Suppressor macrophage (primary cell): ENCODE results near the gene IRF4.
A peak's percentile ranks its signal among the peaks of the same experiment; 100 is the strongest.

Experiments
- DNase-seq, 4 experiments: peaks; one replicate each; pipeline ENCODE4 v3.0.0-alpha.2; 2020 to 2022

The IRF4 gene

DNA sequence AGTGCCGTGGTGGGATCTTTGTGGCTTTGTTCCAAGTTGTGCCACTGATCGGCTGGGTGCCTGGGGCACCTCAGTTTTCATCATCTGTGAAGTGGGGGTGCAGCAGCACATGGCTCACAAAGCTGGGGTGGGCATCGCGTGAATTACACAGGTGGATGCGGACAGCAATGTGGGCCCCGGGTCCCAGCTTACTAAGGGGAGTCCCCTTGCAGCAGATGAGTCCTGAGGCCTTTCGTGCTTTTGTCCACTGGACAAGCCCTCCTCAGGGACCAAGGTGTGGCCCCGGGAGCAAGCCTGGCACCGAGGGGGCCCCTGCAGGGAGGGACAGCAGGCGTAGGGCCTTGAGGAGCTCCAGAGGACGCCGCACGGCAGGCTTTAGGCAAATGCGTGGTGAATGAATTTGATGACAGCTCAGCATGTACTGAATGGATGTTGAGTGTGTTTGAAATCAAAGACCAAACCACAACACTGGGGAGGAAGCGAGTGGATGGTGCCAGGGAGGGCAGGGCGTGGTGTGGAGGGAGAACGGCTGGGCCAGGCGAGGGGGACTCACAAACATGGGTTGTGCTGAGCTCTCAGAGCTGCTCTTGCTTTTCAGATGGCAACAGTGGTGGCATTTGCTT lies 53.2 kb downstream of the IRF4 start:
- no peak for DNase-seq

DNA sequence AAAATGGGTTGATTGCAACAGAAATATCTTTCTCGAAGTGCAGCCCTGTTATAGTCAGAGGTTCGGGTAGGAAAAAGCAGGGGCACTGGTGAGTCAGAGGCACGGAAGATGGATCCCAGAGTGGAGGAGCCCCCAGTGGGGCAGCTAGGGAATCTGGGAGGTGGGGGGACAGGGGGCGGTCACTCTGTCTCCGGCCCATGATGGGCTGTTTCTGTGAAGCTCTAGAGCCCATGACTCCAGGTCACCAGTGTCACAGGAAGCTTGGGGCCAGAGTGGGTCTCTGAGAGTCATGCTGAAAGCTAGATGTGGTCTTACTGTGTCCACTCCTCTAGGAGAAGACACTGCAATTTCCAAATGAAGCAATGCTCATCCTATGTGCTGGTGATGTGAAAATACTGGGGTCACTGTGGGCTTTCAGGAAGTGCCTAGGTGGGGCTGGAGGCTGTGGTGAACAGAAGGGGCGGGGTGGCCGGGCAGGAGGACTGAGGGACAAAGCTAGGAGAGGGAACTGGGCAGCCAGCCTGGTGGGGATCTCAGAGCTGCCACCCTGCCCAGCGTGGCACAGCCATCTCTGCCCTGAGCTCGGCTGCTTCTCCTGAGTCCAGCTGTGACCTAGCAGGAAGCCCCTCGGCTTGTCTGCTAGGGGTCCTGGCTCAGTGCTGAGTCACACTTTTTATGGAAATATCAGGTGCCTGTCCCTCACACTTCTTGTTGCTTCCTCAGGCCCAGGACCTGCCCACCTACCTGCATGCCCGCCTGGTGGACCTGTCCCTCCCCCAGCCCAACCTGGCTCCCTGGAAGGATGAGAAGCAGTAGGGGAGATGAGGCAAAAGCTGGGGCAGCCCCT lies 54.2 kb downstream of the IRF4 start:
- no peak for DNase-seq

DNA sequence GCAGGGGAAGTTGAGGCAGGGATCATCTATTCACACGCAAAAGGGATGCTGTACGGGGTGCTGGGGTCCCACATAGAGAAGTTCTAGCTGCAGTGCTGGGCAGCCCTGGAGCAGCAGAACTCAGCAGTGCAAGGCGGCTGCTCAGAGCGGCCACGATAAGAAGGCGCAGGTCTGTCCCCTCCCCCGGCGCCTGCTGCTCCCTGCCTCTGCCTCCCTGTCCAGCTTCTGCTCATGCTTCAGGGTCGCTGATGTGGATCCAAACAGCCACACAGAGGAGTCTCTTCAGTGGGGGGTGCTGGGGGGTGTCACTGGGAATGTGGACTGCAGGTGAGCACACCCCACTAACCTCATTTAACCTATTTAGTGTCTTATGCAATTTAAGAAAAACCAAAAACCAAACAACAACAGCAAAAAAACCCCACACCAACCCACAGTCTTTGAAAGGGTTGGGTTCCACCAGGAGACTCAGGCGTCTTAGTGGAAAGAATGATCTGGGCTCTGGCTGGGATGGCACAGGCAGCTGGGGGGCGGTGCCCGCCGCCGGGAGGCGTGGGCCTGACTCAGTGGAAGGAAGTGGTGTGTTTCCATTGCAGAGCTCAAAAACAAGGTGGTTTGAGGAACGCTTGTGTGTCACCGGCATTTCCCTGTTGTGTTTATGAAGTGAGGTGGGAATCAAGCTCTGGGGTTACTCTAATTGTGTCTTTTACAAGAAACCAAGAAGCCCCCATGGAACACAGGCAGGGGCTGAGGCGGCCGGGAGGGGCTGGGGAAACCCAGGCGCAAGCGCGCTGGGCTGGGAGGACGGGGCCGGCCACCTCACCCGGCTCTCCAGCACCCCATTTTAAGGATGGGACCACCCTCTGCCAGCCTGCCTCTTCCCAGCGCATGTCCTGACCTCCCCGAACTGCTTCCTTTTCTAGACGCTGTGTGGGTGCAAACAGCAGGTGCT lies 55.1 kb downstream of the IRF4 start:
- peak in 1 of 4 experiments; percentile 8 for DNase-seq

DNA sequence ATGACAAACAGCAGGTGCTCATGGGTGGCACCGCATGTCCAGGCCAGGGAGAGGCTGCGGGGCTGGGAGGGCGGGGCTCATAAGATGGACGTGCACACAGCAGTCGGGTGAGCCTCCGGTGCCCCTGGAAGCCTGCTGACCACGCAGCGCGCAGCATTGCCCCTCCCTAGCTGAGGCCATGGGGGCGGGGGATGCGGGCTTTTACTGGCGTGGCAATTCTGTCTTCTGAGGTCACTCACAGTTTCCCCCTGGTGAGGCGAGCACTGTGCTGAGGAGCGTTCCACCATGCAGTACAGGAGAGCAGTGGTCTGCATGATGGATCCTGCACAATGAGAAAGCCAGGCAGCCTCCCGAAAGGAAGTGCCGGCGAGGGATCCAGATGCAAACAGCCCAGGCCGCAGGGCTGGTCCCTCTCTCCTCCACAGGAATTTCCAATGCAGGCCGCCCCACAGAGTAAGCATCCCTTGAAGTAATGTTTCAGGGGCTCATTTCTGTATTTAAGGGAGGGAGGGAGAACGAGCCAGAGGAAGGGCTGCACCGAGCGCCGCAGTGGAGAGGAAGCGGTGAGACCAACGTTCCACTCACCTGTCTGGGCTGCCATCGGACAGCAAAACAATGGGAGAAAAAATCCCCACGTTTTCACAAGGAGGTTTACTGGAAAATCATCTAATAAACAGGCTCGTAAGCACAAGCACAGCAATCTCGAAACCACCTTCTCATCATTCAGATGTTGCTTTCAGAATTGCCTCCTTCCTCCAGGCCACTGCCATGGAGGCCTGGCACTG lies 56.0 kb downstream of the IRF4 start:
- DNase-seq = no peak

DNA sequence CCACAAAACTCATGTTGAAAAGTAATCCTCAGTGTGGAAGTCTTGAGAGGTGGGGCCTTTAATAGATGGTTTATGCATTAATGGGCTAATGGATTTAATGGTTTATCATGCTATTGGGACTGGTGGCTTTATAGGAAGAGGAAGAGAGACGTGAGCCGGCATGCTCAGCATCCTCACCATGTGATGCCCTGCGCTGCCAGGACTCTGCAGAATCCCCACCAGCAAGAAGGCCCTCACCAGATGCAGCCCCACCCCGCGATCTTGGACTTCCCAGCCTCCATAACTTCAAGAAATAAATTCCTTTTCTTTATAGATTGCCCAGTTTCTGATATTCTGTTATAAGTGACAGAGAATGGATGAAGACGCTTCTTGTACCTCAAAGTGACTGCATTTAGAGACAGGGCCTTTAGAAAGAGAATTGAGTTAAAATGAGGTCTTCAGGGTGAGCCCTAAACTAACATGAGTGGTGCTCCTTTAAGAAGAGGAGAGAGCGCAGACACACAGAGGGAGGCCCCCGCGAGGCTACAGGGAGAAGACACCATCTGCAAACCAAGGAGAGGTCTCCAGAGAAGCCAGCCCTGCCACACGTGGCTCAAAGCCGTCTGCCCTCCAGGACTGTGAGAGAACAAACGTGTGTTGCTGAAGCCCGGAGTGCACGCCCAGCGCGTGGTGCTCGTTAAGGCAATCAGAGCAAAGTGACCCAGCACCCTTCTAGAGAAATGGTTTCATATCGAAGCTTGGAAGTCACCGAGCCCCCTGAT lies 56.9 kb downstream of the IRF4 start:
- no peak for DNase-seq

DNA sequence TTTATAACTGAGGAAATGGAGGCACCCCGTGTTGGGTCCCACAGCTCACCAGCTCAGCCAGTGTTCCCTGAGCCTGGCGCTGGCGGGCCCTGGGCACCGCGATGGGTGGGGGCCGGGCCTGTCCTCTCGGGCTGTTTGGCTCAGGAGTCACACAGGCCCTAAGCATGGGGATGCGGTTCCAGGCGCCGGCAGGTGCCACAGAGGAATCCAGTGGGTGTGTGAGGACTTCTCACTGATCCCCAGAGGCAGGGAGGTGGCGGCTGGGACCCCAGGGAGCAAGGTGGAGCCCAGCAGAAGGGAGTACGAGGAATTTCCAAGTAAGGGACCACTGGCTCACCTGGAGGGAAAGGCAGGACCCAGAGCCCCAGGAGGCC lies 57.5 kb downstream of the IRF4 start:
- DNase-seq = no peak

DNA sequence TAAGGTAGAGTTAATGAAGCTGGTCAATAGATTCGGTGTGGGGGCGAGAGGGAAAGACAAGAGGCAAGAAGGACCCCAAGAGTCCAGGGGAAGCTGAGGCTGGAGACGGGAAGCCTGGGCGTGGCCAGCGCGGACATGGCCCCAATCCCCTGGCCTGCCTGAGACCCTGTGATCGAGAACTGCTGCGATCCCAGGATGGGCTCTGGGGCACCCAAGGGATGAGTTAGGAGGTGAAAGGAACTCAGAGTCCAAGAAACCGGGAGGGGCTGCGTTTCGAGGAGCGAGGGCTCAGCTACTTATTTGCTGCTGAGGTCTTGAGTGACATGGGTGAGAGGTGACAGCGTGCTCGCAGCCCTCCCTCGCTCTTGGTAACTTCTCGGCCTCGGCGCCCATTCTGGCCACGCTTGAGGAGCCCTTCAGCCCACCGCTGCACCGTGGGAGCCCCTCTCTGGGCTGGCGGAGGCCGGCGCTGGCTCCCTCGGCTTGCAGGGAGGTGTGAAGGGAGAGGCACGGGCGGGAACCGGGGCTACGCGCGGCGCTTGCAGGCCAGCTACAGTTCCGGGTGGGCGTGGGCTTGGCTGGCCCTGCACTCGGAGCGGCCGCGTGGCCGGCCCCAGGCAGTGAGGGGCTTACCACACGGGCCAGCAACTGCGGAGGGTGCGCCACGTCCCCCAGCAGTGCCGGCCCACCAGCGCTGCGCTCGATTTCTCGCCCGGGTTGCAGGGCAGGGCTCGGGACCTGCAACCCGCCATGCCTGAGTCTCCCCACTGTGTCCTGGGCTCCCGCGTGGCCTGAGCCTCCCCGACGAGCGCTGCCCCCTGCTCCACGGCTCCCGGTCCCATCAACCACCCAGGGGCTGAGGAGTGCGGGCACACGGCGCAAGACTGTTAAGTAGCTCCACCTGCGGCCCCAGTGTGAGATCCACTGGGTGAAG lies 58.2 kb downstream of the IRF4 start:
- DNase-seq = no peak

DNA sequence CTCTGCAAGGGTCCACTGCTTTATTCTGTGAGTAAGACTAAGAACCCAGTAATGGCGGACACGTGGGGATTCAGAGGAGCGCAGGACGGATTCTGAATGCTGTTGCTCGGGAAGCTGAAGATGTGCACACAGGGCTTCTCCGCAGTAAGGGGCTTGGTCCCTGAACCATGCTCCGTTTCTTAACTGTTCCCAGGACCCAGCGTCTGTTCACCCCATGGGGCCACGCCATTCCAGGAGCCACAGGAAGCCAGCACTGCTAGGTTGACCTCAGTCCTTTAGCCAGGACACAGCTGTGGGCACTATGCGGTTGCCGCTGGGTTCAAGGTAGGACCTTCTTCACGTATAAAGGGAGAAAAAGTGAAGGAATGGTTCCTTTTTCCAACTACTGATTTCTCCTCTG lies 59.8 kb downstream of the IRF4 start:
- no peak for DNase-seq

DNA sequence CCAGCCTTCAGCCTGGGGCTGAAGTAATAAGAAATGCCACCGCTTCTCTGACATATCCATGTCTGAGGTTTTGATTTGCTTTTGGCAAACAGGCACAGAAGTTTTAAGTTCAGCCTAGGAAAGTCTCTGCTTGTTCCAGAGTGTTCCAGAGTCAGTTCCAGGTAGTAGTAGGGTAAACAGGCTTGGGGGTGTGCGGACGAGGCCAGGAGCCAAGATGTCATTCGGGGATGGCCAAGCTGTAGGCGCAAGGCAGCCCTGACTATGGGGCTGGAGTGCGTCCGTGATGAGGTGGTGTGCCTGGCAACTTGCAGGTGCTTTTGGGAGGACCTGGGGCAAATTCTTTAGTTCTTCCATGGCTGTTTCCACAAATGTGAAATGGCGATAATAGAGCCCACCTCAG lies 60.3 kb downstream of the IRF4 start:
- DNase-seq = no peak

DNA sequence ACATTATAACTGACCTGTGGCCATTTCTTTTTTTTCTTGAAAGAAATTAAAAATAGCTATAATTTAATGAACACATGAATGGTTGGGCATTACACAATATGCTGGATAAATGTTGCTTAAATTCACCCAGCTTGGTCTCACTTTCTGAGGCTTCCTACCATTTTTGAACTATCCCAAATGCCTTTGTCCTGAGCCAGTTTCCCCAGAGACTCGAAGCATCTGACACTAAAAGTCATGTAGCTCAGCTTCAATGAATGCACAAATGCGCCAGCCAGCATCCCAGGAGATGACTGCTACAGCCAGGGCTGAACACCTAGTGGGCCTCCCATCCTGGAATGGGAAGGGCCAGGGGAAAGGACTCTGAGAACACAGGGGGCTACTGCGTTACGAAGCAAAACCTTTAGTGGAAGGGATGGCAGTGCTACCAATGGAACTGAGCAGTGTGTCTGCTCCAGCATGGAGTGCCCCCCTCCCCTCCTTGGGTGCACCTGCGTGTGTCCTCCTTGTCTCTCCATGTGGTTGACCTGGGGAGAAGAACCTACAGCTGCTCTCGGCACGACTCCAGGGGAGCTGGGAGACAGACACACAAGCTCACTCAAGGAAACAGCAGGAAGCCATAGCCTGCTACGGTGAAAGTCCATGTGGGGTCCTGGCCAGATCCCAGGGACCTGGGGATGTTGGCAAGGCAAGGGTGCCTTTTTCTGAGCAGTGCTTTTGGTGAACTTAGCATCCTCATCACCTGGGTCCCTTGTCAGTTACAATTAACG lies 60.9 kb downstream of the IRF4 start:
- DNase-seq = no peak

DNA sequence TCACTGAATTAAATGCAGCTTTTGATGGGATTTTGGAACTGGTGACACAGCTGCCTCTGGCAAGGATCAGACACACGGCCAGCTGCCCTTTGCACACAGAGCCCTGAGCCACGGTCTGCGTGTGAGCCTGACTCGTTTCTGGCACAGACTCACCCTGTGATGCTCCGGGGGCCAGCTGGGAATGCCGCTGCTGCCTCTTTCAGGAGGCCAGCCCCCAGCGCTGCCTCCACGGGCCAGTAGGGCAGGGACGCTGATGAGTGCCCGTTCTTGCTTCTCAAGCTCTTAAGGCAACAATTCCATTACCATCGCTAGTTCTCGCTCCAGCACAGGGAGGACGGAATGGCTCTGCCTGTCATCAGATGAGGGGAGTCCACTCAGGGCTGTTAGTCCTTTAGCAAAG lies 61.6 kb downstream of the IRF4 start:
- DNase-seq = no peak

DNA sequence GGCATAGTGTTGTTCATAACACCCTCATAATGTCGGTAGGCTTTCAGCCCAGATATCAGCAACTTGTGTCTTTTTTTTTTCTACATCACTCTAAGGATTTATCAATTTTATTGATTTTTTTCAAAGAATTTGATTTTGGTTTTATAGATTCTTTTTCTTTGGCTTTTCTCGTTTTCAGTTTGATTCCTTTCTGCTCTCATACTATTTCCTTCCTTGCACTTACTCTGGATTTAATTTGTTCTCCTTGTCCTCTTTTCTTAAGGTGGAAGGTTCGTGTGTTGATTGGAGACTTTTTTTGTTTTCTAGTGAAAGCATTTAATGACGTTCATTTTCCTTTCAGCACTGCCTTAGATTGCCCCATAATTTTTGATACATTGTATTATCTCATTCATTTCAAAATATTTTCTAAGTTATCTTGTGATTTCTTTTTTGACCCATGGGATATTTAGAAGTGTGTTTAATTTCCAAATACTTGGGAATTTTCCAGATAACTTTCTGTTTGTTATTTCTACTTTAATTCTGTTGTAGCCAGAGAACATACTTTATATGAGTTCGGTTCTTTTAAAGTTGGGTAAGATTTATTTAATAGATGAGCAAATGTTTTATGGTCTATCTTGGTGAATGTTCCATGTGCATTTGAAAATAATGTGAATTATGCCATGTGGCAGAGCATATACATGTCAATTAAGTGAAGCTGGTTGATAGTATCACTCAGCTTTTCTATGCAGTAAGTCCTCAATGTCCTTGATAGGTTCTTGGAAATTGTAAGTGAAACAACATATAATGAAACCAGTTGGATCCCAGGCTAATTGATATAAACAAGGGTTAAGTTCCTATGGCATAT lies 62.8 kb downstream of the IRF4 start:
- no peak for DNase-seq

DNA sequence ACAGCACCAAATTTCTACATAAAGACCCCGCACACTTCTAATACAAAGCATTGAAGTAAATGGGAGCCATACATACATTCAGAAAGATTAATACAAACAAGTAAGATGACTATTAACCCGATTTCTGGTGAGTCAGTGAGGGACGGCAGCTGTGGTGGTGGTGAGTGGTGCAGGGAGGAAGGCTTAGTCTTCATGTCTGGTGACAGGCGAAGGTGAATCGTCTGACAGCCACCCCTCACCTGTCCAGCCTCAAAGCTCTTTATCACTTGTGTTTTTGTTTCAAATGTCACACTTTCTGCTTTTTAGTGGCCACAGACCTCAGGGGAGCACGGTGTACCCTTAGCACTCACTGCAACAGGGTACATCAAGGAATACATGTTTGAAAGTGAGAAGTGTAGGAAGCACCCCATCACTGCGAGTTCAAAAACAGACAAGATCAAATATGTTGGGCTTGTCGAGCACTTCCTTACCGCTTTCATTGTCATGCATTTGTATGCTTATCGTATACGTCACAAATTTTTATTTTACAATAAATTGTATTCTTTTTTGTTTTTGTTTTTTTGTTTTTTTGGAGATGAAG lies 63.5 kb downstream of the IRF4 start:
- DNase-seq = no peak

DNA sequence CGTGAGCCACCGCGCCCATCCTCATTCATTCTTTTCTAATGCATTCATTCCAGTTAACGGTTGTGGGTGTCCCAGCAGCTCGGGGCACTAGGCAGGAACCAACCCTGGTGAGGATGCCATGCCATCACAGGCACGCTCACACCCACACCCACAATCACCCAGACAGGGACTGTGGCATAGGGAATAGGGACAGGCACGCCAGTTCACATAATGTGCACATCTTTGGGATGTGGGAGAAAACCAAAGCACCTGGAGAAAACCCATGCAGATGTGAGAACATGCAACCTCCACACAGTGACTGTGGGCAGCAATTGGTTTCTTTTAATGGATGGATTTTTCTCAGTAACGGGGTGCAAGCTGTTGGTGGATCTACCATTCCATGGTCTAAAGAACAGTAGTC lies 64.3 kb downstream of the IRF4 start:
- DNase-seq = no peak

DNA sequence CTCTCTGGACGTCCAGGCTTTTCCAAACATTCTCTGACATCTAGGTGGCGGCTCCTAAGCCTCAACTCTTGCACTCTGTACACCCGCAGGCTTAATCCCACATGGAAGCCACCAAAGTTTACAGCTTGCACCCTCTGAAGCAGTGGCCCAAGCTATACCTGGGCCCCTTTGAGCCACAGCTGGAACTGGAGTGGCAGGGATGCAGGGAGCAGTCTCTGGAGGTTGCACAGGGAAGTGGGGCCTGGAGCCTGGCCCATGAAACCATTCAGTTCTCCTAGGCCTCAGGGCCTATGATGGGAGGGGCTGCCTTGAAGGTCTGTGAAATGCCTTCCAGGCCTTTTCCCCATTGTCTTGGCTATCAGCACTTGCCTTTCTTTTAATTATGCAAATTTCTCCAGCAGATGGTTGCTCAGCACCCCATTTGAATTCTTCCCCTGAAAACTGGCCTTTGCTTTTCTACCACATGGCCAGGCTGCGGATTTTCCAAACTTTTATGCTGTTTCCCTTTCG lies 64.9 kb downstream of the IRF4 start:
- DNase-seq = no peak

DNA sequence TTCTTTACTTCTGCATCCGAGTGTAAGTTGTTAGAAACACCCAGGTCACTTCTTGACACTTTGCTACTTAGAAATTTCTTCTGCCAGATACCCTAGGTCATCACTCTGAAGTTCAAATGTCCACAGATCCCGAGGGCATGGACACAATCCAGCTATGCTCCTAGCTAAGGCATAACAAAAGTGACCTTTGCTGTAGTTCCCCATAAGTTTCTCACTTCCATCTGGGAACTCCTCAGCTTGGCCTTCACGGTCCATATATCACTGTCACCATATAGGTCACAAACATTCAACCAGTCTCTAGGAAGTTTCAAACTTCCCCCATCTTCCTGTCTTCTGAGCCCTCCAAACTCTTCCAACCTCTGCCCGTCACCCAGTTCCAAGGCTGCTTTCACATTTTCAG lies 65.3 kb downstream of the IRF4 start:
- DNase-seq = no peak
